OCI-LY3 (cell line): ENCODE data around the gene HECA.

Experiments
- EZH2phosphoT487 ChIP-seq: fragments of 200-600 bp; shearing (Covaris generic); IDR thresholded peaks from 2 replicates; pipeline ENCODE4 v1.6.1; 2018; ENCODE audit warnings: antibody characterized with exemption, mixed run types, low read depth
- TF ChIP-seq, protein P1 (sequence below): fragments of 200-600, 300-600 bp; sonication (generic); IDR thresholded peaks from 2 replicates; pipeline ENCODE4 v1.5.1; 2014; ENCODE audit warnings: antibody characterized with exemption, low read length, low read depth

DNA sequence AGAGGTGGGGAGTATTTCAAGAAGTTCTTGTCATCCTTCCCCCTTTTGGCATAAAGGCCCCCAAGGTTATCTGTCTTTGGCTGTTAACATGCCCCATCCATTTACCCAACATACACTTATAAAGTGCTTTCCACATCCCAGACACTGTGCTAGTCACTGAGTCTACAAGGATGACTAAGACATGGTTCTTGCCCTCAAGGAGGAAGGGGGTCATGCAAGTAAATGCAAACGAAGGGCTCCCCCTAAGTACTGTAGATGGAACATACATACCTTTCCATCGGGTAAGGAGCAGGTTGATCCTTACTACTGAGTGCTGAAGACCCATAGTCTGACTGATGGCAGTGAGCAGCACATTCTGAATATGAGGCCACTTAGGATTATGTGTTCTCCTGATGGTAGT lies 38.3 kb downstream of the HECA start:
- TF ChIP-seq, protein P1, sequence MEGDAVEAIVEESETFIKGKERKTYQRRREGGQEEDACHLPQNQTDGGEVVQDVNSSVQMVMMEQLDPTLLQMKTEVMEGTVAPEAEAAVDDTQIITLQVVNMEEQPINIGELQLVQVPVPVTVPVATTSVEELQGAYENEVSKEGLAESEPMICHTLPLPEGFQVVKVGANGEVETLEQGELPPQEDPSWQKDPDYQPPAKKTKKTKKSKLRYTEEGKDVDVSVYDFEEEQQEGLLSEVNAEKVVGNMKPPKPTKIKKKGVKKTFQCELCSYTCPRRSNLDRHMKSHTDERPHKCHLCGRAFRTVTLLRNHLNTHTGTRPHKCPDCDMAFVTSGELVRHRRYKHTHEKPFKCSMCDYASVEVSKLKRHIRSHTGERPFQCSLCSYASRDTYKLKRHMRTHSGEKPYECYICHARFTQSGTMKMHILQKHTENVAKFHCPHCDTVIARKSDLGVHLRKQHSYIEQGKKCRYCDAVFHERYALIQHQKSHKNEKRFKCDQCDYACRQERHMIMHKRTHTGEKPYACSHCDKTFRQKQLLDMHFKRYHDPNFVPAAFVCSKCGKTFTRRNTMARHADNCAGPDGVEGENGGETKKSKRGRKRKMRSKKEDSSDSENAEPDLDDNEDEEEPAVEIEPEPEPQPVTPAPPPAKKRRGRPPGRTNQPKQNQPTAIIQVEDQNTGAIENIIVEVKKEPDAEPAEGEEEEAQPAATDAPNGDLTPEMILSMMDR, result peak; percentile 38; the same call in 1 of the 2 replicates
- no peak for TF ChIP-seq EZH2phosphoT487
